ENCODE measurements around the gene ZNF432. TPM values are rescaled to one million over a fixed set of nuclear protein-coding genes. Genes with fewer than 3 reads are reported as not detected.

Gene ZNF432
- total RNA-seq, 3 donors from 2014 or later, result 9.1 to 18.4 (median 10.3) TPM

- H3K4me1 ChIP-seq (ENCODE audit: low read depth), result no peaks in the 10 kb centered on the region
- intact Hi-C loops (cut with DNase I, micrococcal nuclease), result no loop called here
- no peak for DNase-seq
- no peak overlapping the region for H3K4me3 ChIP-seq
- H3K36me3 ChIP-seq (ENCODE audit: low read depth), result peaks cover 23% of the 10 kb centered on the region
- ATAC-seq, result no peak
- TF ChIP-seq, protein P1, sequence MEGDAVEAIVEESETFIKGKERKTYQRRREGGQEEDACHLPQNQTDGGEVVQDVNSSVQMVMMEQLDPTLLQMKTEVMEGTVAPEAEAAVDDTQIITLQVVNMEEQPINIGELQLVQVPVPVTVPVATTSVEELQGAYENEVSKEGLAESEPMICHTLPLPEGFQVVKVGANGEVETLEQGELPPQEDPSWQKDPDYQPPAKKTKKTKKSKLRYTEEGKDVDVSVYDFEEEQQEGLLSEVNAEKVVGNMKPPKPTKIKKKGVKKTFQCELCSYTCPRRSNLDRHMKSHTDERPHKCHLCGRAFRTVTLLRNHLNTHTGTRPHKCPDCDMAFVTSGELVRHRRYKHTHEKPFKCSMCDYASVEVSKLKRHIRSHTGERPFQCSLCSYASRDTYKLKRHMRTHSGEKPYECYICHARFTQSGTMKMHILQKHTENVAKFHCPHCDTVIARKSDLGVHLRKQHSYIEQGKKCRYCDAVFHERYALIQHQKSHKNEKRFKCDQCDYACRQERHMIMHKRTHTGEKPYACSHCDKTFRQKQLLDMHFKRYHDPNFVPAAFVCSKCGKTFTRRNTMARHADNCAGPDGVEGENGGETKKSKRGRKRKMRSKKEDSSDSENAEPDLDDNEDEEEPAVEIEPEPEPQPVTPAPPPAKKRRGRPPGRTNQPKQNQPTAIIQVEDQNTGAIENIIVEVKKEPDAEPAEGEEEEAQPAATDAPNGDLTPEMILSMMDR (IDR thresholded peaks at IDR 0.05), result no peak
- H3K9me3 ChIP-seq, result peaks cover 99% of the 10 kb centered on the region
These were observed 28.1 kb downstream of the ZNF432 start for GRCh38 chr19:52020506-52020905.

DNA sequence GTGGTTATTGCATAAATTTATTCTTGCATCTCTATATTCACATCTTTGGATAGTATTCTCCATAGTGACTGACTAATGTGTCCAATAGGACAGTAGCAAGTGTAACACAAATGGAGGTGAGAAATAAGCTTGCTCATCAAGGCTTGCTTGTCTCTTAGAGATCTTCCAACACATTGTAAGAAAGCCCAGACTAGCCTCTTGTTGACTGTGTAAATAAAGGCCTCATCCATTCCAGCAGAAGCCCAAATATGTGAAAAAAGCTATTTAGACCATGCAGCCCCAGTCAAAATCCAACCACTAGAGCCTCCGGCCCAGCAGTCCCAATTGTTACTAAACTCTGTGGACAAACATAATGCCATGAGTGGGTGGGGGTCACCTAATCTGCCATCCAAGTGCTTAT, 38.0 kb downstream of the ZNF432 start:
- TF ChIP-seq, protein P1 (IDR thresholded peaks at IDR 0.05), result no peak
- intact Hi-C loops (cut with DNase I, micrococcal nuclease), result no loop called here

GRCh38 chr19:52007806-52008557, 40.7 kb downstream of the ZNF432 start, which contains the start of gene ZNF615:
TSS of gene ZNF615 (minus strand) at chr19:52008211. CDS start at chr19:52003711, 4,500 bp downstream.
- DNase-seq (peak; percentile 91 to 93 (median 92)), ATAC-seq (peak; percentile 100)
- intact Hi-C loops (cut with DNase I, micrococcal nuclease), result no loop called here
- peaks cover 58% of the 10 kb centered on the region for H3K9me3 ChIP-seq
- H3K4me1 ChIP-seq (ENCODE audit: low read depth), result no peaks in the 10 kb centered on the region
- TF ChIP-seq, protein P1 (IDR thresholded peaks at IDR 0.05), result no peak
- no peaks in the 10 kb centered on the region for H3K36me3 ChIP-seq (ENCODE audit: low read depth)
- H3K4me3 ChIP-seq, result peak within 1 kb of the TSS; percentile 50

More for the DNA sequence above, 38.0 kb downstream of the ZNF432 start:
- H3K36me3 ChIP-seq (ENCODE audit: low read depth), result no peaks in the 10 kb centered on the region
- H3K4me1 ChIP-seq (ENCODE audit: low read depth), result no peaks in the 10 kb centered on the region
- DNase-seq, result no peak
- ATAC-seq, result no peak
- H3K4me3 ChIP-seq, result no peak overlapping the region
- H3K9me3 ChIP-seq, result peaks cover 56% of the 10 kb centered on the region

DNA sequence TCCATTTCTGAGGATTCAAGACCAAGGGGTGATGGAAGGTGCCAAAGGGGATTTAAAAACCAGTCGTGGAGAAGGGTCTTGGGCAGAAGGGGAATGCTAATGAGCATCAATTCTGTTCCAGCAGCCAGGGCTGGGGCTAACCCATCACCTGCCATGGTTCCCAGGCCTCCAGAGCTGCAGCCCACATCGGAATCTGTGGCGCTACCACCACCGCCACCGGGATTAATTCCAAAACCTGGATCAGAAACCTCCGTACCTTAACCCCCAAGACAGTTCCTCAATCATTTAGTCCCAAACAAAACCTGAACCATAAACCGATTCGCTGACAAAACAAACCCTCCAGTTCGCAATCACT, 41.2 kb downstream of the ZNF432 start:
- H3K4me3 ChIP-seq, result peak overlapping the region; percentile 50
- DNase-seq (peak in 1 of 3 donors; percentile 27), ATAC-seq (peak; percentile 34)
- peaks cover 58% of the 10 kb centered on the region for H3K9me3 ChIP-seq
- no peaks in the 10 kb centered on the region for H3K36me3 ChIP-seq (ENCODE audit: low read depth)
- intact Hi-C loops (cut with DNase I, micrococcal nuclease), result no loop called here
- TF ChIP-seq, protein P1 (IDR thresholded peaks at IDR 0.05), result no peak
- H3K4me1 ChIP-seq (ENCODE audit: low read depth), result no peaks in the 10 kb centered on the region

- Histone ChIP-seq H3K9me3 (peaks cover 100% of the 10 kb centered on the region), H3K36me3 (ENCODE audit: low read depth) (peaks cover 19% of the 10 kb centered on the region), H3K4me3 (no peak overlapping the region), H3K4me1 (ENCODE audit: low read depth) (no peaks in the 10 kb centered on the region)
- intact Hi-C loops (cut with DNase I, micrococcal nuclease), result no loop called here
- TF ChIP-seq, protein P1 (IDR thresholded peaks at IDR 0.05), result no peak
- no peak for ATAC-seq
- no peak for DNase-seq
These were observed 54.5 kb downstream of the ZNF432 start for GRCh38 chr19:51994048-51994644.

Measured in mucosa of descending colon (tissue), 3 donors.